ENCODE results near the gene SMTN.
"Not testable (repeated sequence)": the region's sequence is repeated elsewhere in the genome, so short reads cannot be mapped to it uniquely, and the experiment has no call there.

GRCh38 chr22:31078389-31078788 is 2.7 kb upstream of the SMTN start:
- not testable (repeated sequence) for TF ChIP-seq USF2 (IDR thresholded peaks at IDR 0.05; ENCODE audit: borderline replicate concordance, low read depth, low read length); CTCF (IDR thresholded peaks at IDR 0.05); RFX5 (IDR thresholded peaks at IDR 0.05; ENCODE audit: low read length); EP300 (IDR thresholded peaks at IDR 0.05; ENCODE audit: borderline replicate concordance in 1 of 2, low read depth in 1 of 2, low read length in 1 of 2); GATA2 (CRISPR knock-in tag; IDR thresholded peaks at IDR 0.05); MEF2A (IDR thresholded peaks at IDR 0.05; ENCODE audit: borderline replicate concordance, low read depth); YY1 (IDR thresholded peaks at IDR 0.05; ENCODE audit: low read depth); JUND (IDR thresholded peaks at IDR 0.05); TEAD4 (IDR thresholded peaks at IDR 0.05; ENCODE audit: borderline replicate concordance, insufficient read depth); IRF3 (IDR thresholded peaks at IDR 0.05; ENCODE audit: low read depth, low read length); FOXJ3 (CRISPR knock-in tag; IDR thresholded peaks at IDR 0.05)

Measured in SK-N-SH (cell line).